ENCODE results near the gene IFI6. TPM values are rescaled to one million over a fixed set of nuclear protein-coding genes. Genes with fewer than 3 reads are reported as not detected.

Gene IFI6
- total and polyA plus RNA-seq, 2 of the 4 experiments (the other 2 are of a cell fraction) = 7.3 to 16.8 TPM

DNA sequence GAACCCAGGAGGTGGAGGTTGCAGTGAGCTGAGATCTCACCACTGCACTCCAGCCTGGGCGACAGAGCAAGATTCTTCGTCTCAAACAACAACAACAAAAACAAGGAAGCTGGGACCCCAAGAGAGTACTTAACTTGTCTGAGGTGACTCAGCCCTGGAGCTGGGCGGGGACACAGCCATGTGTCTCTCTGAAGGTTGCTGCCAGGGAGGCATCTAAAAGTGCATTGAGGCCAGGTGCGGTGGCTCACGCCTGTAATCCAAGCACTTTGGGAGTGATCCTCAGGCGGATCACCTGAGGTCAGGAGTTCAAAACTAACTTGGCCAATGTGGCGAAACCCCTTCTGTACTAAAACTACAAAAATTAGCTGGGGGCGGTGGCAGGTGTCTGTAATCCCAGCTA lies 7.7 kb downstream of the IFI6 start:
- H3K23ac ChIP-seq (ENCODE audit: low read depth, low read length) = no peak overlapping the region
- peaks cover 3% of the 10 kb centered on the region for H3K9me1 ChIP-seq (ENCODE audit: insufficient read depth, low read length)
- POLR2A ChIA-PET (ENCODE audit: unreplicated experiment) = interaction anchor here (0.6 kb wide), 1 partner anchor 235 kb away, joined by 6 read pairs; no protein-coding TSS in a partner anchor
- no peak overlapping the region for H2AK9ac ChIP-seq (replicated peaks; ENCODE audit: low read depth, low read length, poor library complexity)
- WGBS, 2 experiments (ENCODE audit: extremely low coverage in 2 of 2, insufficient read length in 1 of 2) = 100% methylated on average over 1 of the region's 8 CpGs; no CpG with 5 or more reads in 1 of the 2 experiments
- H2AK5ac ChIP-seq (ENCODE audit: low read depth, low read length) = no peak overlapping the region
- no peak overlapping the region for H2BK20ac ChIP-seq (ENCODE audit: low read depth, low read length)
- no peak overlapping the region for H2BK120ac ChIP-seq (ENCODE audit: low read depth, low read length)
- no peak overlapping the region for H3K56ac ChIP-seq (ENCODE audit: extremely low read depth, insufficient read depth, low read length)
- no peak overlapping the region for H3K4me2 ChIP-seq (ENCODE audit: low read depth, low read length)
- CTCF ChIA-PET = no interaction called here
- H2BK5ac ChIP-seq (ENCODE audit: low read depth, low read length, poor library complexity, severe bottlenecking) = no peak overlapping the region
- dilution Hi-C loops (cut with HindIII; ENCODE audit: low sequenced_read_pairs, unreplicated experiment) = no loop called here
- no peak overlapping the region for H2AFZ ChIP-seq (replicated peaks; ENCODE audit: low read length, poor library complexity)
- no TSS peak for BruUV-seq (replicated peaks)
- no peak overlapping the region for H4K8ac ChIP-seq (ENCODE audit: low read depth in 2 of 2, low read length in 2 of 2)
- no peak overlapping the region for H3K14ac ChIP-seq (replicated peaks; ENCODE audit: low read depth, low read length)
- DNase-seq (no peak), ATAC-seq (ENCODE audit: low read depth) (no peak)
- no peak overlapping the region for H3K9ac ChIP-seq (ENCODE audit: low read depth, low read length)
- H3K9me3 ChIP-seq (ENCODE audit: control insufficient read depth, insufficient read depth, low read length) = no peaks in the 10 kb centered on the region
- no peak overlapping the region for H3K4ac ChIP-seq (ENCODE audit: low read depth, low read length)
- H4K5ac ChIP-seq (ENCODE audit: low read depth, low read length) = no peak overlapping the region
- no peak overlapping the region for H4K91ac ChIP-seq (ENCODE audit: insufficient read depth, low read depth, low read length)
- intact Hi-C loops (cut with micrococcal nuclease) = loop anchor here (5.0 kb wide), 2 partner anchors 107 to 272 kb away; partner anchors contain the start of gene GPR3
- no peak overlapping the region for H3K4me3 ChIP-seq (ENCODE audit: insufficient read depth, low read depth, low read length)
- no peaks in the 10 kb centered on the region for H3K27me3 ChIP-seq (ENCODE audit: control insufficient read depth, insufficient read depth, low read length)
- peaks cover 3% of the 10 kb centered on the region; the same call in 1 of the 2 replicates for H4K20me1 ChIP-seq (ENCODE audit: insufficient read depth, low read length)
- no peak overlapping the region for H3K18ac ChIP-seq (ENCODE audit: low read depth, low read length)
- H2BK15ac ChIP-seq (ENCODE audit: low read depth, low read length) = no peak overlapping the region
- H3K79me1 ChIP-seq (ENCODE audit: low read depth in 1 of 2, low read length in 2 of 2) = no peaks in the 10 kb centered on the region
- no peaks in the 10 kb centered on the region for H3K36me3 ChIP-seq (ENCODE audit: control insufficient read depth, insufficient read depth, low read length)
- in situ Hi-C loops (cut with MboI; ENCODE audit: low sequenced_read_pairs) = loop anchor here (5.0 to 10.0 kb wide), 2 partner anchors 52 to 249 kb away; no protein-coding TSS in a partner anchor
- no peak for TF ChIP-seq POLR2A (IDR thresholded peaks at IDR 0.05; ENCODE audit: low read depth, low read length)
- no peak for TF ChIP-seq RFX5 (IDR thresholded peaks at IDR 0.05; ENCODE audit: low read depth, low read length)
- no peak for TF ChIP-seq BHLHE40 (IDR thresholded peaks at IDR 0.05; ENCODE audit: low read depth, low read length)
- no peak for TF ChIP-seq MAZ (IDR thresholded peaks at IDR 0.05; ENCODE audit: borderline replicate concordance, low read depth, low read length)
- no peak for TF ChIP-seq NFE2L2 (IDR thresholded peaks at IDR 0.05; ENCODE audit: low read depth, low read length)
- no peak for TF ChIP-seq MAFK (IDR thresholded peaks at IDR 0.05; ENCODE audit: low read depth, low read length)
- no peak for TF ChIP-seq MXI1 (IDR thresholded peaks at IDR 0.05; ENCODE audit: borderline replicate concordance, low read depth, low read length)
- TF ChIP-seq, protein P1, sequence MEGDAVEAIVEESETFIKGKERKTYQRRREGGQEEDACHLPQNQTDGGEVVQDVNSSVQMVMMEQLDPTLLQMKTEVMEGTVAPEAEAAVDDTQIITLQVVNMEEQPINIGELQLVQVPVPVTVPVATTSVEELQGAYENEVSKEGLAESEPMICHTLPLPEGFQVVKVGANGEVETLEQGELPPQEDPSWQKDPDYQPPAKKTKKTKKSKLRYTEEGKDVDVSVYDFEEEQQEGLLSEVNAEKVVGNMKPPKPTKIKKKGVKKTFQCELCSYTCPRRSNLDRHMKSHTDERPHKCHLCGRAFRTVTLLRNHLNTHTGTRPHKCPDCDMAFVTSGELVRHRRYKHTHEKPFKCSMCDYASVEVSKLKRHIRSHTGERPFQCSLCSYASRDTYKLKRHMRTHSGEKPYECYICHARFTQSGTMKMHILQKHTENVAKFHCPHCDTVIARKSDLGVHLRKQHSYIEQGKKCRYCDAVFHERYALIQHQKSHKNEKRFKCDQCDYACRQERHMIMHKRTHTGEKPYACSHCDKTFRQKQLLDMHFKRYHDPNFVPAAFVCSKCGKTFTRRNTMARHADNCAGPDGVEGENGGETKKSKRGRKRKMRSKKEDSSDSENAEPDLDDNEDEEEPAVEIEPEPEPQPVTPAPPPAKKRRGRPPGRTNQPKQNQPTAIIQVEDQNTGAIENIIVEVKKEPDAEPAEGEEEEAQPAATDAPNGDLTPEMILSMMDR (conservative IDR thresholded peaks at IDR 0.05; ENCODE audit: low read depth, low read length) = no peak
- no peak for TF ChIP-seq CEBPB (IDR thresholded peaks at IDR 0.05; ENCODE audit: low read depth, low read length)
- peaks cover 6% of the 10 kb centered on the region for H3K4me1 ChIP-seq (ENCODE audit: control insufficient read depth, insufficient read depth, low read length)
- H3K27ac ChIP-seq (ENCODE audit: insufficient read depth, low read length) = no peak overlapping the region
